ENCODE results near the gene GBX2. TPM values are rescaled to one million over a fixed set of nuclear protein-coding genes. Genes with fewer than 3 reads are reported as not detected.
A peak's percentile ranks its signal among the peaks of the same experiment; 100 is the strongest.

The GBX2 gene
- total RNA-seq, 2 experiments from 2014 or later = not detected

DNA sequence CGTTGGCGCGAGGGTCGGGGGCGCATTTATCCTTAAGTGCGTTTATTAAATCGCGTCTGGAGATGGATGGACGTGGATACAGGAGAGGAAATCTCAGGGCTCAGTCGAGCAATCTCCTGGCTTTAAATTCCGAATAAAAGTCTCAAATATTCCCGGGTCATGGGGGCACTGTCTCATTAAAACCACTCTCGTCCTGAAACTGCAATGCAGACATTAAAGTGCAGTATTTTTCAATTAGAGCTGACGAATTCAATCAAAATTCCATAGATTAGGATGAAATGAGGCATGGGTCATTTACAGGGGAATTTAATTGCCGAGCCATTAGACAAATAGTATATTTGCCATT, 10.7 kb upstream of the GBX2 start:
- Histone ChIP-seq H3K27ac (ENCODE audit: low read depth in 1 of 2, low read length in 2 of 2) (no peak overlapping the region), H3K27me3 (ENCODE audit: control insufficient read depth in 1 of 2, insufficient read depth in 2 of 2, low read length in 2 of 2) (peaks cover 55 to 94% of the 10 kb centered on the region in 2 experiments), H3K4me3 (ENCODE audit: low read length) (no peak overlapping the region), H3K9me3 (ENCODE audit: control insufficient read depth in 1 of 2, insufficient read depth in 1 of 2, low read length in 2 of 2) (peaks cover 0 to 29% of the 10 kb centered on the region in 2 experiments), H3K4me1 (ENCODE audit: insufficient read depth, low read length) (peaks cover 17% of the 10 kb centered on the region), H3K36me3 (ENCODE audit: insufficient read depth, low read length) (no peaks in the 10 kb centered on the region)
- Mint-ChIP-seq H3K27me3 (peaks cover 92% of the 10 kb centered on the region), H3K4me3 (no peak overlapping the region), H3K36me3 (ENCODE audit: low read depth) (no peaks in the 10 kb centered on the region), H3K4me1 (ENCODE audit: low read depth) (peaks cover 12% of the 10 kb centered on the region), H3K27ac (no peak overlapping the region), H3K9me3 (no peaks in the 10 kb centered on the region)
- no peak for DNase-seq
- POLR2A ChIA-PET = no interaction called here
- ATAC-seq (ENCODE audit: poor library complexity) = no peak
- CTCF ChIA-PET = no interaction called here
- intact Hi-C loops (cut with DNase I, micrococcal nuclease) = loop anchor here in 1 of 2 experiments (5.0 kb wide), 1 partner anchor 412 kb away; no protein-coding TSS in a partner anchor
- TF ChIP-seq, protein P1, sequence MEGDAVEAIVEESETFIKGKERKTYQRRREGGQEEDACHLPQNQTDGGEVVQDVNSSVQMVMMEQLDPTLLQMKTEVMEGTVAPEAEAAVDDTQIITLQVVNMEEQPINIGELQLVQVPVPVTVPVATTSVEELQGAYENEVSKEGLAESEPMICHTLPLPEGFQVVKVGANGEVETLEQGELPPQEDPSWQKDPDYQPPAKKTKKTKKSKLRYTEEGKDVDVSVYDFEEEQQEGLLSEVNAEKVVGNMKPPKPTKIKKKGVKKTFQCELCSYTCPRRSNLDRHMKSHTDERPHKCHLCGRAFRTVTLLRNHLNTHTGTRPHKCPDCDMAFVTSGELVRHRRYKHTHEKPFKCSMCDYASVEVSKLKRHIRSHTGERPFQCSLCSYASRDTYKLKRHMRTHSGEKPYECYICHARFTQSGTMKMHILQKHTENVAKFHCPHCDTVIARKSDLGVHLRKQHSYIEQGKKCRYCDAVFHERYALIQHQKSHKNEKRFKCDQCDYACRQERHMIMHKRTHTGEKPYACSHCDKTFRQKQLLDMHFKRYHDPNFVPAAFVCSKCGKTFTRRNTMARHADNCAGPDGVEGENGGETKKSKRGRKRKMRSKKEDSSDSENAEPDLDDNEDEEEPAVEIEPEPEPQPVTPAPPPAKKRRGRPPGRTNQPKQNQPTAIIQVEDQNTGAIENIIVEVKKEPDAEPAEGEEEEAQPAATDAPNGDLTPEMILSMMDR (IDR thresholded peaks at IDR 0.05) = no peak

DNA sequence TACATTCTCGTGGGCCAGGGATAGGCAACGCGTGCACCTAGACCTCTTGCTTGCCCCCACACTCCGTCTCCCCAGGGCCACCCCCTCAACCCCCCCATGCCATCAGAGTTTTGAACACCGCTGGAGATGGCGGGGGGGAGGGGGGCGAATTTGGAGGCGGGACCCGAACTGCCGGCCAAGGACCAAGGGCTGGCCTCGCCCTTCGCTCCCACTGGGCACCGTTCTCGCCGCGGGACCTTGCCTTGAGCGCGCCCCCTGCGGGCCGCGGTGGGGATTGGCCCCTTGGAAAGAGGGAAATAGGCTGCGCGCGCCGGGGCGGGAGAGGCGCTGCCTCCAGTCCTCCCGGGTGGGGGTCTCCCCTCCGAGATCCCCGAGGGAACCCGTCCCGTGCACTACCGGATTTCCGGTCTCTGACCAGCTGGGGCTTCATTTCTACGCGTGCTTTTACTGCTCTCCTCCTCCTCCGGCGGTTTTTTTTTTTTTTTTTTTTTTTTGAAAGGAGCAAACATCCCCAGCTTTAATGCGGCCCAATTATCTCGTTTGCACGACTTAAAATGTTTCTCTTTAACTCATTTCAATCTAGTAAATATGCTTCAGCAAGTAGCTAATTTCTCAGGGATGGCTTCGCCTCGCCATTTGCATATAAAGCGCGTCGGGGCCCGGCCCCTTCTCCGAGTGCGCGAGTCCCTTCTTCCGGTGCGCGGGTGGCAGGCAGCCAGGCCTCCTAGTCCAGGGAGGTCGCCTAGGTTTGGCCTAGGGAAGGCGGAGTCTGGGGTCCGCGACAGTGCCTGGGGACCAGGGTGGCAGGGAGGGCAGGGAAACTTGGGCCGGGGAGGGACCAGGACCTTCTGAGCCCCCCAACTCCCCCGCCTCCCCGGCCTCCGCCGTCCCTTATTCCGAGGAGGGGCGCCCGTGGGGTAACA, 10.0 kb upstream of the GBX2 start:
- Histone ChIP-seq H3K4me3 (ENCODE audit: low read length) (peak overlapping the region; percentile 16), H3K36me3 (ENCODE audit: insufficient read depth, low read length) (no peaks in the 10 kb centered on the region), H3K27me3 (ENCODE audit: control insufficient read depth in 1 of 2, insufficient read depth in 2 of 2, low read length in 2 of 2) (peaks cover 62 to 96% of the 10 kb centered on the region in 2 experiments), H3K9me3 (ENCODE audit: control insufficient read depth in 1 of 2, insufficient read depth in 1 of 2, low read length in 2 of 2) (peaks cover 0 to 34% of the 10 kb centered on the region in 2 experiments), H3K4me1 (ENCODE audit: insufficient read depth, low read length) (peaks cover 17% of the 10 kb centered on the region), H3K27ac (ENCODE audit: low read depth in 1 of 2, low read length in 2 of 2) (no peak overlapping the region)
- Mint-ChIP-seq H3K4me3 (no peak overlapping the region), H3K36me3 (ENCODE audit: low read depth) (no peaks in the 10 kb centered on the region), H3K27ac (no peak overlapping the region), H3K27me3 (peaks cover 89% of the 10 kb centered on the region), H3K4me1 (ENCODE audit: low read depth) (peaks cover 12% of the 10 kb centered on the region), H3K9me3 (no peaks in the 10 kb centered on the region)
- ChIA-PET CTCF (no interaction called here), POLR2A (no interaction called here)
- intact Hi-C loops (cut with DNase I, micrococcal nuclease) = loop anchor here in 1 of 2 experiments (5.0 kb wide), 1 partner anchor 411 kb away; no protein-coding TSS in a partner anchor
- DNase-seq (peak in 6 of 14 experiments; percentile 4 to 42 (median 12)), ATAC-seq (ENCODE audit: poor library complexity) (no peak)
- TF ChIP-seq, protein P1 (IDR thresholded peaks at IDR 0.05) = peak; percentile 33

DNA sequence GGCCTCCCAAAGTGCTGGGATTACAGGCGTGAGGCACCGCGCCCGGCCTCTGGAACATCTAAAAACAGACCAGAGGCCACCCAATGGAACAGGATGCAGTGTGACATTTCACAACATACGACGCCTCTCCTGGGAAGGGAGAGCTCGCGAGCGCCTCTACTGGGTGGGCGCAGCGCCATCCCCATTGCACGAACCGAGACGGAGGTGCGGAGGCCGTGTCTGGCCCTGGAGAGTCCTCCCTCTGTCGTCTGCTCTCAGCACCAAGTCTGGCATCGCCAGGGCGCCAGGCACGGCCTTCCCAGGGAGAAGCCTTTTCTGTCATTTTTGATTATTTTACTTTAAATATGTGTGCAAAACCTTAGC, 9.4 kb upstream of the GBX2 start:
- Mint-ChIP-seq H3K27me3 (peaks cover 83% of the 10 kb centered on the region), H3K4me1 (ENCODE audit: low read depth) (peaks cover 12% of the 10 kb centered on the region), H3K4me3 (no peak overlapping the region), H3K36me3 (ENCODE audit: low read depth) (no peaks in the 10 kb centered on the region), H3K9me3 (no peaks in the 10 kb centered on the region), H3K27ac (no peak overlapping the region)
- Histone ChIP-seq H3K36me3 (ENCODE audit: insufficient read depth, low read length) (no peaks in the 10 kb centered on the region), H3K4me1 (ENCODE audit: insufficient read depth, low read length) (peaks cover 17% of the 10 kb centered on the region), H3K27me3 (ENCODE audit: control insufficient read depth in 1 of 2, insufficient read depth in 2 of 2, low read length in 2 of 2) (peaks cover 65 to 96% of the 10 kb centered on the region in 2 experiments), H3K27ac (ENCODE audit: low read depth in 1 of 2, low read length in 2 of 2) (no peak overlapping the region), H3K4me3 (ENCODE audit: low read length) (no peak overlapping the region), H3K9me3 (ENCODE audit: control insufficient read depth in 1 of 2, insufficient read depth in 1 of 2, low read length in 2 of 2) (peaks cover 0 to 37% of the 10 kb centered on the region in 2 experiments)
- CTCF ChIA-PET = no interaction called here
- DNase-seq = peak in 2 of 14 experiments; percentile 11 to 28
- ATAC-seq (ENCODE audit: poor library complexity) = no peak
- intact Hi-C loops (cut with DNase I, micrococcal nuclease) = loop anchor here in 1 of 2 experiments (5.0 kb wide), 1 partner anchor 410 kb away; no protein-coding TSS in a partner anchor
- TF ChIP-seq, protein P1 (IDR thresholded peaks at IDR 0.05) = no peak
- POLR2A ChIA-PET = no interaction called here
